ENCODE results near the gene PARP15. TPM values are rescaled to one million over a fixed set of nuclear protein-coding genes. Genes with fewer than 3 reads are reported as not detected.

Gene PARP15
- total RNA-seq, 2 donors from 2014 or later, result 0.52 TPM; not detected in 1

- Histone ChIP-seq H3K27me3 (no peaks in the 10 kb centered on the region), H3K4me1 (no peaks in the 10 kb centered on the region), H3K9me3 (no peaks in the 10 kb centered on the region), H3K36me3 (replicated peaks in 1 of 2; ENCODE audit: insufficient read depth in 1 of 2, low read depth in 2 of 2) (no peaks in the 10 kb centered on the region), H3K27ac (no peak overlapping the region), H3K4me3 (no peak overlapping the region)
- 85 to 95% methylated on average over 1 of the region's 1 CpG for WGBS, 2 donors
- no peak for TF ChIP-seq CTCF (IDR thresholded peaks at IDR 0.05)
- TF ChIP-seq POLR2A (IDR thresholded peaks at IDR 0.05), result no peak
- intact Hi-C loops (cut with DNase I), result no loop called here
- ATAC-seq (no peak), DNase-seq (no peak)
Observed at GRCh38 chr3:122608916-122609315, 31.5 kb downstream of the PARP15 start.

GRCh38 chr3:122609798-122610559 is 32.5 kb downstream of the PARP15 start:
- H3K4me3 ChIP-seq, result no peak overlapping the region
- no peak overlapping the region for H3K27ac ChIP-seq
- no peak for DNase-seq
- intact Hi-C loops (cut with DNase I), result no loop called here
- no peaks in the 10 kb centered on the region for H3K36me3 ChIP-seq (replicated peaks in 1 of 2; ENCODE audit: insufficient read depth in 1 of 2, low read depth in 2 of 2)
- H3K27me3 ChIP-seq, result no peaks in the 10 kb centered on the region
- no peak for TF ChIP-seq CTCF (IDR thresholded peaks at IDR 0.05)
- no peak for TF ChIP-seq POLR2A (IDR thresholded peaks at IDR 0.05)
- ATAC-seq, result no peak
- 74 to 85% methylated on average over 7 of the region's 7 CpGs for WGBS, 2 donors
- H3K4me1 ChIP-seq, result no peaks in the 10 kb centered on the region
- H3K9me3 ChIP-seq, result no peaks in the 10 kb centered on the region

- H3K36me3 ChIP-seq (replicated peaks in 1 of 2; ENCODE audit: insufficient read depth in 1 of 2, low read depth in 2 of 2), result no peaks in the 10 kb centered on the region
- intact Hi-C loops (cut with DNase I), result no loop called here
- no peak for DNase-seq
- no peaks in the 10 kb centered on the region for H3K4me1 ChIP-seq
- TF ChIP-seq CTCF (IDR thresholded peaks at IDR 0.05), result no peak
- no peak for TF ChIP-seq POLR2A (IDR thresholded peaks at IDR 0.05)
- no peak overlapping the region for H3K27ac ChIP-seq
- H3K9me3 ChIP-seq, result no peaks in the 10 kb centered on the region
- 93 to 96% methylated on average over 5 of the region's 5 CpGs for whole genome bisulfite sequencing, 2 donors
- H3K27me3 ChIP-seq, result no peaks in the 10 kb centered on the region
- ATAC-seq, result no peak
- no peak overlapping the region for H3K4me3 ChIP-seq
Observed at GRCh38 chr3:122612696-122613095, 35.2 kb downstream of the PARP15 start.

DNA sequence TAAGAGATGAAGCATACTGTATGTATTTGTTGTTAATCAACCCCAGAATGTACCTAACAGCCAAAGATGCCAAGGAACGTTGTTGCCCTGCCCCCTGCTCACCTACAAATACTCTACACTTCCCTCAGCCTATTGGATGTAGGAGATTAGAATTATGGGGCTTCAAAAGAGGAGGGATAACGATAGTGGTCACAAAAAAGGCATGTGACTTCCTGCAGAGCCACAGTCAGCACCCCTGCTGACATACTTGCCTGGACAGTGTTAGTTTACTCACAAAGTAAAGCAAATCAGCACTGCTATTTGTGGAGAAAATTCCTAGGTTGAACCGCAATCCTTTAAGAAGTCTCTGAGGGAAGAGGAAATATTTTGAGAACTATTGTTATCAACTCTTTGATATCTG is 37.9 kb downstream of the PARP15 start:
- Histone ChIP-seq H3K36me3 (replicated peaks in 1 of 2; ENCODE audit: insufficient read depth in 1 of 2, low read depth in 2 of 2) (no peaks in the 10 kb centered on the region), H3K27ac (no peak overlapping the region), H3K9me3 (no peaks in the 10 kb centered on the region), H3K4me3 (no peak overlapping the region), H3K27me3 (no peaks in the 10 kb centered on the region), H3K4me1 (no peaks in the 10 kb centered on the region)
- DNase-seq (no peak), ATAC-seq (no peak)
- intact Hi-C loops (cut with DNase I), result no loop called here
- no peak for TF ChIP-seq CTCF (IDR thresholded peaks at IDR 0.05)
- WGBS, 2 donors, result 37 to 57% methylated on average over 3 of the region's 3 CpGs

- intact Hi-C loops (cut with DNase I), result no loop called here
- ATAC-seq, result no peak
- 70 to 71% methylated on average over 3 of the region's 3 CpGs for WGBS, 2 donors
Observed at GRCh38 chr3:122618614-122619013, 41.2 kb downstream of the PARP15 start.

More at GRCh38 chr3:122618614-122619013, 41.2 kb downstream of the PARP15 start:
- no peak for TF ChIP-seq CTCF (IDR thresholded peaks at IDR 0.05)
- TF ChIP-seq POLR2A (IDR thresholded peaks at IDR 0.05), result no peak
- H3K36me3 ChIP-seq (replicated peaks in 1 of 2; ENCODE audit: insufficient read depth in 1 of 2, low read depth in 2 of 2), result no peaks in the 10 kb centered on the region
- no peak overlapping the region for H3K27ac ChIP-seq
- H3K4me1 ChIP-seq, result no peaks in the 10 kb centered on the region
- no peak overlapping the region for H3K4me3 ChIP-seq
- DNase-seq, result no peak
- H3K9me3 ChIP-seq, result no peaks in the 10 kb centered on the region
- no peaks in the 10 kb centered on the region for H3K27me3 ChIP-seq
